ENCODE measurements around the gene FAM117A. TPM values are rescaled to one million over a fixed set of nuclear protein-coding genes. Genes with fewer than 3 reads are reported as not detected.

FAM117A gene
- 2.9 and 3.4 TPM in 2 replicates for total RNA-seq

GRCh38 chr17:49763735-49764558 lies at the start of gene FAM117A:
Gene FAM117A, minus strand, starts transcription at chr17:49764131. Its CDS starts 44 bp downstream, at chr17:49764087.

GRCh38 chr17:49788478-49789242 lies 24.7 kb upstream of the FAM117A start, which contains the start of gene KAT7:
Gene KAT7, plus strand, starts transcription at chr17:49788681. Its CDS starts 154 bp downstream, at chr17:49788835.

GRCh38 chr17:49707608-49708514 lies 56.1 kb downstream of the FAM117A start, which contains the start of gene SLC35B1:
Gene SLC35B1, minus strand, starts transcription at chr17:49707964. Its CDS starts 131 bp downstream, at chr17:49707833.

GRCh38 chr17:49677933-49678847 lies 85.7 kb downstream of the FAM117A start, which contains the start of gene SPOP:
Gene SPOP, minus strand, starts transcription at chr17:49678097. Its CDS starts 55,287 bp downstream, at chr17:49622810.

Other genes with a start within 250 kb of the FAM117A start
- 0.49 and 0.85 TPM in 2 replicates for gene NXPH3, start 188.3 kb downstream of the FAM117A start, total RNA-seq
- 60.1 and 67.3 TPM in 2 replicates for gene SPOP, start 86.0 kb downstream of the FAM117A start, total RNA-seq
- 48.8 and 53.2 TPM in 2 replicates for gene SLC35B1, start 56.2 kb downstream of the FAM117A start, total RNA-seq
- gene KAT7, start 24.6 kb upstream of the FAM117A start, total RNA-seq: 41.7 and 50.6 TPM in 2 replicates
- gene TAC4, start 83.9 kb upstream of the FAM117A start, total RNA-seq: not detected in 2 replicates
- gene DLX4, start 205.1 kb upstream of the FAM117A start, total RNA-seq: not detected in 2 replicates
- not detected in 2 replicates for gene DLX3, start 231.1 kb upstream of the FAM117A start, total RNA-seq